Stimulated activated CD4-positive, alpha-beta T cell treated with anti-CD3 and anti-CD28 coated beads, Interleukin-15, amount 100 ng/mL, for 24 hours (primary cell): ENCODE results near the gene TDRD6.

Source experiments
- DNase-seq: peaks from one replicate; pipeline ENCODE4 v3.0.0-alpha.2; 2020

Gene TDRD6

GRCh38 chr6:46748940-46749503 lies 61.3 kb downstream of the TDRD6 start:
- DNase-seq = no peak

- DNase-seq = no peak
Measured at GRCh38 chr6:46749731-46750130, 62.0 kb downstream of the TDRD6 start.

GRCh38 chr6:46751658-46752057 lies 64.0 kb downstream of the TDRD6 start:
- DNase-seq = no peak
